Activated T-helper 17 cell treated with anti-CD3 and anti-CD28 coated beads, Interleukin-2, amount 50 U/mL, for 72 hours (primary cell): Measurements from ENCODE around the gene TUFT1. TPM values are rescaled to one million over a fixed set of nuclear protein-coding genes. Genes with fewer than 3 reads are reported as not detected.
"Not testable (repeated sequence)": the region's sequence is repeated elsewhere in the genome, so short reads cannot be mapped to it uniquely, and the experiment has no call there.

Experiments used
- ATAC-seq: fragments of 150-1000 bp; cut with Tn5 transposase; replicated peaks from 2 replicates; pipeline ENCODE4 v1.10.0; 2021; ENCODE audit warnings: mild to moderate bottlenecking, moderate library complexity
- H3K27ac Mint-ChIP-seq: one replicate; pipeline ENCODE4 v1.8.0; 2022; ENCODE audit warnings: mixed read lengths
- H3K27me3 Mint-ChIP-seq: one replicate; pipeline ENCODE4 v1.8.0; 2022; ENCODE audit warnings: mixed read lengths
- H3K36me3 Mint-ChIP-seq: one replicate; pipeline ENCODE4 v1.8.0; 2022; ENCODE audit warnings: low read depth, mild to moderate bottlenecking, mixed read lengths
- H3K4me1 Mint-ChIP-seq: one replicate; pipeline ENCODE4 v1.8.0; 2022; ENCODE audit warnings: mixed read lengths
- H3K4me3 Mint-ChIP-seq: one replicate; pipeline ENCODE4 v1.8.0; 2022; ENCODE audit warnings: mild to moderate bottlenecking, mixed read lengths
- H3K9me3 Mint-ChIP-seq: one replicate; pipeline ENCODE4 v1.8.0; 2022; ENCODE audit warnings: mixed read lengths
- total RNA-seq, 2 donors: library from RNA; stranded (reverse); gene quantifications; one replicate each; pipeline ENCODE4 v1.2.3, GENCODE V29; 2022

Gene TUFT1
- total RNA-seq, 2 donors from 2014 or later = 3.7 to 5.8 TPM

- Mint-ChIP-seq H3K27ac (no peak overlapping the region), H3K27me3 (no peaks in the 10 kb centered on the region), H3K9me3 (no peaks in the 10 kb centered on the region), H3K36me3 (no peaks in the 10 kb centered on the region), H3K4me3 (no peak overlapping the region), H3K4me1 (no peaks in the 10 kb centered on the region)
- no peak for ATAC-seq
These were observed 20.4 kb upstream of the TUFT1 start for GRCh38 chr1:151519667-151520066.

- no peak overlapping the region for H3K4me3 Mint-ChIP-seq
- no peaks in the 10 kb centered on the region for H3K27me3 Mint-ChIP-seq
- no peaks in the 10 kb centered on the region for H3K36me3 Mint-ChIP-seq
- H3K9me3 Mint-ChIP-seq = no peaks in the 10 kb centered on the region
- no peak for ATAC-seq
- no peaks in the 10 kb centered on the region for H3K4me1 Mint-ChIP-seq
- no peak overlapping the region for H3K27ac Mint-ChIP-seq
These were observed 19.8 kb upstream of the TUFT1 start for GRCh38 chr1:151520359-151520758.

- not testable (repeated sequence) for ATAC-seq, H3K36me3 Mint-ChIP-seq, H3K27me3 Mint-ChIP-seq, H3K4me3 Mint-ChIP-seq, H3K4me1 Mint-ChIP-seq, H3K27ac Mint-ChIP-seq, H3K9me3 Mint-ChIP-seq
These were observed 17.7 kb upstream of the TUFT1 start for GRCh38 chr1:151522427-151522826.

GRCh38 chr1:151523326-151523725, 16.8 kb upstream of the TUFT1 start:
- Mint-ChIP-seq H3K27me3 (no peaks in the 10 kb centered on the region), H3K36me3 (no peaks in the 10 kb centered on the region), H3K4me3 (no peak overlapping the region), H3K4me1 (no peaks in the 10 kb centered on the region), H3K9me3 (no peaks in the 10 kb centered on the region), H3K27ac (no peak overlapping the region)
- ATAC-seq = no peak

GRCh38 chr1:151524736-151525135, 15.4 kb upstream of the TUFT1 start:
- Mint-ChIP-seq H3K9me3 (no peaks in the 10 kb centered on the region), H3K36me3 (no peaks in the 10 kb centered on the region), H3K4me3 (no peak overlapping the region), H3K27ac (no peak overlapping the region), H3K4me1 (no peaks in the 10 kb centered on the region), H3K27me3 (no peaks in the 10 kb centered on the region)
- ATAC-seq = no peak

GRCh38 chr1:151526735-151527525, 13.2 kb upstream of the TUFT1 start:
- no peak for ATAC-seq
- Mint-ChIP-seq H3K4me1 (no peaks in the 10 kb centered on the region), H3K4me3 (no peak overlapping the region), H3K9me3 (no peaks in the 10 kb centered on the region), H3K36me3 (no peaks in the 10 kb centered on the region), H3K27me3 (no peaks in the 10 kb centered on the region), H3K27ac (no peak overlapping the region)

GRCh38 chr1:151529211-151529702, 10.9 kb upstream of the TUFT1 start:
- Mint-ChIP-seq H3K4me3 (no peak overlapping the region), H3K27me3 (no peaks in the 10 kb centered on the region), H3K9me3 (no peaks in the 10 kb centered on the region), H3K4me1 (no peaks in the 10 kb centered on the region), H3K27ac (no peak overlapping the region), H3K36me3 (no peaks in the 10 kb centered on the region)
- no peak for ATAC-seq

- H3K9me3 Mint-ChIP-seq = no peaks in the 10 kb centered on the region
- no peaks in the 10 kb centered on the region for H3K4me1 Mint-ChIP-seq
- no peak for ATAC-seq
- no peak overlapping the region for H3K27ac Mint-ChIP-seq
- no peaks in the 10 kb centered on the region for H3K27me3 Mint-ChIP-seq
- H3K36me3 Mint-ChIP-seq = no peaks in the 10 kb centered on the region
- H3K4me3 Mint-ChIP-seq = no peak overlapping the region
These were observed 10.3 kb upstream of the TUFT1 start for GRCh38 chr1:151529781-151530180.

- no peaks in the 10 kb centered on the region for H3K36me3 Mint-ChIP-seq
- no peak overlapping the region for H3K27ac Mint-ChIP-seq
- no peak overlapping the region for H3K4me3 Mint-ChIP-seq
- H3K4me1 Mint-ChIP-seq = no peaks in the 10 kb centered on the region
- H3K27me3 Mint-ChIP-seq = no peaks in the 10 kb centered on the region
- no peaks in the 10 kb centered on the region for H3K9me3 Mint-ChIP-seq
- ATAC-seq = no peak
These were observed 9.6 kb upstream of the TUFT1 start for GRCh38 chr1:151530461-151530860.

- no peaks in the 10 kb centered on the region for H3K36me3 Mint-ChIP-seq
- no peak overlapping the region for H3K27ac Mint-ChIP-seq
- no peak for ATAC-seq
- H3K27me3 Mint-ChIP-seq = no peaks in the 10 kb centered on the region
- no peaks in the 10 kb centered on the region for H3K4me1 Mint-ChIP-seq
- no peaks in the 10 kb centered on the region for H3K9me3 Mint-ChIP-seq
- no peak overlapping the region for H3K4me3 Mint-ChIP-seq
These were observed 6.2 kb upstream of the TUFT1 start for GRCh38 chr1:151533870-151534269.

GRCh38 chr1:151534662-151535278, 5.3 kb upstream of the TUFT1 start:
- no peaks in the 10 kb centered on the region for H3K27me3 Mint-ChIP-seq
- no peaks in the 10 kb centered on the region for H3K4me1 Mint-ChIP-seq
- no peaks in the 10 kb centered on the region for H3K9me3 Mint-ChIP-seq
- H3K27ac Mint-ChIP-seq = no peak overlapping the region
- no peaks in the 10 kb centered on the region for H3K36me3 Mint-ChIP-seq
- H3K4me3 Mint-ChIP-seq = no peak overlapping the region
- peak; percentile 84 for ATAC-seq

GRCh38 chr1:151535326-151536271, 4.5 kb upstream of the TUFT1 start:
- no peaks in the 10 kb centered on the region for H3K27me3 Mint-ChIP-seq
- H3K4me3 Mint-ChIP-seq = no peak overlapping the region
- no peak overlapping the region for H3K27ac Mint-ChIP-seq
- H3K4me1 Mint-ChIP-seq = peaks cover under 1% of the 10 kb centered on the region
- no peaks in the 10 kb centered on the region for H3K36me3 Mint-ChIP-seq
- no peaks in the 10 kb centered on the region for H3K9me3 Mint-ChIP-seq
- no peak for ATAC-seq

GRCh38 chr1:151536499-151536898, 3.6 kb upstream of the TUFT1 start:
- Mint-ChIP-seq H3K27ac (no peak overlapping the region), H3K9me3 (no peaks in the 10 kb centered on the region), H3K36me3 (no peaks in the 10 kb centered on the region), H3K27me3 (no peaks in the 10 kb centered on the region), H3K4me3 (no peak overlapping the region), H3K4me1 (peaks cover 9% of the 10 kb centered on the region)
- no peak for ATAC-seq

GRCh38 chr1:151537112-151537511, 3.0 kb upstream of the TUFT1 start:
- Mint-ChIP-seq H3K4me1 (peaks cover 12% of the 10 kb centered on the region), H3K36me3 (no peaks in the 10 kb centered on the region), H3K4me3 (no peak overlapping the region), H3K27ac (no peak overlapping the region), H3K9me3 (no peaks in the 10 kb centered on the region), H3K27me3 (no peaks in the 10 kb centered on the region)
- no peak for ATAC-seq
